Activated CD8-positive, alpha-beta memory T cell treated with anti-CD3 and anti-CD28 coated beads for 48 hours (primary cell): ENCODE data around the gene TMEM170B.

ENCODE experiments used
- DNase-seq, 3 experiments: peaks; one replicate each; pipeline ENCODE4 v3.0.0-alpha.2; 2020; ENCODE audit warnings: low read depth in 2 of 3, low spot score in 2 of 3

TMEM170B gene

DNA sequence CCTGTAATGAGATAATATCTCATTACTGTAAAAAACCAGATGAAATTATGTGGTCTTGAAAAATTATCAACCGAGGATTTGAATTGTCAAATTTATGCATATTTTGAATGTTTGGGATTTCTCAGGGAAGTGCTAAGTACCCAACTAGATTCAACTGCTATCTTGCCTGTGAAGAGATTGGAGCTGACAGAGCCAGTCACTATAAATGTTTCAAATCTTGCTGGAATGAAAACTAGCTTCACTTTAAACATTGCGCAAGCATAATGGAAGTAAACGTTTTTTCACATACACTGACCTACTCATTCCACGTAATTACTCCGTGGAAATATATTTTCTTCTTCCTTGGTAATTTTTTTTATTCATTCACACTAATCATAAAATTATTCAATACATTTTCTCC, 46.7 kb downstream of the TMEM170B start:
- DNase-seq: no peak

DNA sequence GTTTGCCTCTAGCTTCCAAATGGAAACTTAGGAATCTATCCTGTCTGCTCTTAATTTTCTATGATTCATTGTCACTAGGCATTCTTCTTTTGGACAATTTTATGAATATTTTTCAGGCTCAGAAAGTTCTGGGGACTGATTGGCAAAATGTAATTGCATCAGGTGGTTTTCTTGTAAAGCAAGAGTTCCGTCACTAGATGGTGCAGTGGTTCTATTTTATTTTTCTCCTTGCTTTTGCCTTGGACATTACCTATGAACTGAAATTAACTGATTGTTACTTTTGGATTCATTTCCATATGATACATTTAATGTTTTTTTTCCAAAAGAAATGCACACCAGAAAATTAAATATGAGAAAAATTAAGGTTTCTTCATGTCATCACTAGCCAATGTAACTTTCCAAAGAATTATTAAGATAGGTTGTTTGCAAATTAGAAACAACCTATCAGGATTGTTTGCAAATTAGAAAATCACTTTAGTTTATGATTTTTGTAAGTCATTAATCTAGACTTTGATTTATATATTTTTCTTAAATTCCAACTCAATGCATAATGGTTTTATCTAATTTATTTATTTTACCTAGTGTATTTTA, 48.0 kb downstream of the TMEM170B start:
- no peak for DNase-seq

DNA sequence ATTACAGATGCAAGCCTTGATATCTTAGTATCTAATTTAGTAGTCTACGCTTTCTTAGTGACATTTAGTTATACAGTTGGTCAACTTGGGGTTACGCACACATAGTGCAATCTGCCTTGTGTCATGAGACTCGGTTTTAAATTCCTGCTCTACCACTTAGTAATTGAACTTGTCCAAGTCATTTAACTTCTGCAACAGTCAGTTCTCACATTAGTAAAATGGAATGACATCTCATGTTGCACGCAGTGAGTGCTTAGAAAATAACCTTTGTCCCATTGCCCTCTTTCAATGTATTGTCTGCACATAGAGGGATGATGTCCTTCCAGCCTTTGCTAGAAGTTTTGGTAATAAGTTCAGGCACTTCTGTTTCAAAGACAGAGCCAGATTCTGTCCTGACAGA, 48.6 kb downstream of the TMEM170B start:
- DNase-seq: no peak

DNA sequence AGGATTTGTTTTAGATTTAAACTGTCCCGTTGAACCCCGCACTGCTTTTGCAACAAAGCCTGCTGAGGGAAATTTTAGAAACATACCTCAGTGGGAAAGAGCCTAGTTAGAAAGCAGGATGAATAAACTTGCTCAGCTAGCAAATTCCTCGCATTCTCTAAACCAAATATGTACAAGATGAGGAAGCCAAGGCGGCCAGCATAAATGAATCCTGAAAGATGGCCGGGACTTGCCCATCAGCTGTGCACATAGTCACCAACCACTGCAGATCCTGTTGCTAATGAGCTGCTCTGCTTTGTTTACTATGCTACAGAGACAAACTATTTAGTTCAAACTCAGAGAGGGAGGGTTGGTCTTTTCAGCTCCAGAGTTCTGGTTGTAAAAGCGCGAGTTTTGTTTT, 49.0 kb downstream of the TMEM170B start:
- no peak for DNase-seq

- DNase-seq: no peak
Observed at GRCh38 chr6:11589261-11589660, 51.7 kb downstream of the TMEM170B start.

- no peak for DNase-seq
Observed at GRCh38 chr6:11592294-11592906, 54.9 kb downstream of the TMEM170B start.

GRCh38 chr6:11593096-11593495, 55.5 kb downstream of the TMEM170B start:
- DNase-seq: no peak

- DNase-seq: no peak
Observed at GRCh38 chr6:11595903-11596302, 58.4 kb downstream of the TMEM170B start.

GRCh38 chr6:11596640-11597237, 59.2 kb downstream of the TMEM170B start:
- DNase-seq: no peak

- DNase-seq: no peak
Observed at GRCh38 chr6:11598687-11599086, 61.1 kb downstream of the TMEM170B start.

GRCh38 chr6:11600251-11600650, 62.7 kb downstream of the TMEM170B start:
- DNase-seq: no peak

DNA sequence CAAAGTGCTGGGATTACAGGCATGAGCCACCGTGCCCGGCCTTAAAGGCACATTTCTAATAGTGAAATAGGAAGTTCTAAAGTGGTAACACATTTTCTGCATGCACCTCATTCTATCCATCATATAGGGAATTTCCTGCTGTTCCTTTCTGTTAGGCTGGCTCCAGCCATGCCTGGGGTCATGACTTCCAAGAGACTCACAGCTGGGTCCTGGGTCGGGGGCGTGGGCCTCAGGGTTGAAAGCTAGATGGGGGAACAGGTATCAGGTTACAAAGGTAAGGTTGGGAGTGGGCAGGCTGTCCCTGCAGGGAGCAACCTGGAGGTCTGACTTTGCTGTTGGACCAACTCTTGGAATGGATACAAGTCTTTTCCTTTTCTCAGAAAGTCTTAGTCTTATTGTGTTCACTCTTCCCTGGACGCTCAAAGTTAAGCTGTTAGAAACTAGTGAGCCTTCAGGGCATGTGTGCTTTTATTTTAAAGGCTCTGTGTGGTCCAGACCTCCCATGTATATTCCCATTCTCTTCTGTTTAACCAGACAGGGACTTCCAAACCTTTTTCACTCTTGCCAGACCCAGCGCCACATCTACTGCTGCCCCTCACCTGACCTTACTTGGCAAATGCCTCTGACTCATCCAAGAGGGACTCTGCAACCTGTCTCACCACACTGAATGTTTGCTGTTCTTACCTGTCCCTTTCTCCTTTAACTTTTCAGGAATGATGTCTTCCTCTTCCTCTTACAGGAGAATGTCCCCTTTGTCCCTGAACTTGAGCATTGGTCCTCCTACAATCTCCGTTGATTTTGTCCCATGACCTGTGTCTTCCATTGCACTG, 64.4 kb downstream of the TMEM170B start:
- no peak for DNase-seq

GRCh38 chr6:11604215-11604614, 66.7 kb downstream of the TMEM170B start:
- DNase-seq: no peak

DNA sequence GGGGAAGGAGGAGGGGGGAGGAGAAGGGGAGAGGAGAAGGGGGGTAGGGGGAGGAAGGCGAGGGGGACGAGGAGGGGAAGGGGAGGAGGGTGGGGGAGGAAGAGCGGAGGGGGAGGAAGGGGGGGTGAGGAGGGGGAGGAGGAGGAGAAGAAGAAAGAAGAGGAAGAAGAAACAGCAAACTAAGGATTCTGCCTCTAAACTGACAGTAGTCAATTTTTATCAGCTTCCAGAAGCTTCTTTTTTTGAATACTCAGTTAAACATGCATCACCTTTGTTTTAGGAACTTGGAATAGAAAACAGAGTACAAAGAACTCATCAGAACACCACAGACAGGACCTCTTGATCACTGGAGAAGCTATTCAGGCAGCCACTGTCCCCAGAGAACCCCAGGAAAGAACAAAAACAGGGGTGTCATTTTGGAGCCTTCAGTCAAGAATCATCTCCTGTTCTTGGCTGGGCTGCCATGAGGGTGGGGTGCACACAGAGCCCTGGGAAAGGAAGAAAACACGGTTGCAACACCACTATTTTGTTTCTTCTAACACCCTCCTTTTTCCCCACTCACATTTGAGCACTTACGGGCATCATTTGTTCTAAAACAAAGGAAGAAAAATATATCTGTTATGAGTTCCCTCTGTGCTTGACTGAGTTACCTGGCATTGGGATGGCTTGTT, 67.4 kb downstream of the TMEM170B start:
- no peak for DNase-seq

DNA sequence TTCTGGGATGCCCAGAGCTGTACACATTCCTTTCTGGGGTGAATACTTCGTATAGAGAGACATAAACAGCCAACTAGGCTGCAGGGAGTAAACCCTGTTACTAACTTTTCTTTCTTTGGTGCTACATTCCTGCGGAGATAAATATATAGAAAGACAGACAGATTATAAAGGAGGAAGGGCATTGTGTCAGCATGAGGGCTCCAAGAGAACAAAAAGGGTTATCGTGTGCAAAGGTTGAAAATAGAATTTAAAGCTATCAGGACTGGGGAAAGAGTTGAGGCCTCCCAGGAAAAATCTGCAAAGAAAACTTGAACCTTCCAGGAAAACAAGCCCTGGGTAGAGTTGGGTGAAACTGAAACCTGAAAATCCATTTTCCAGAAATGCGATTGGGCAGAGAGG, 68.0 kb downstream of the TMEM170B start:
- no peak for DNase-seq

DNA sequence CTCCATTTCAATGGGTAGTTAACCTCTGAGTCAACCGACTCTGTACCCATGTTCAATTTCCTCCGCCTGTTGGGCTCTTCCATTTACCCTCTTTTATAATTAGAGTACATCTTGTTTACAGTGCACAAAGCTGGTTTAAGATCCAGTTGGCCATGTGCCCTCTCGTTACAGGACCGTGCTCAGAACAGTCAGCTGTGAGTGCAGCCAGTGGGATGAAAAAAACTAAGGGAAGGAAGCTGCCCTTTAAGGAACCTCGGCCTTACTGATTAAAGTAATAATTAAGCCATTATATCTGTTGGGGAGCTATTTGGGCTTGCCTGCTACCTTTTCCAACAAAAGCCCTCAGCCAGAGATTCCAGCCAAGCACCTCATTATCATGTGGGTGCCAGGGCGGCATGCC, 68.8 kb downstream of the TMEM170B start:
- no peak for DNase-seq

DNA sequence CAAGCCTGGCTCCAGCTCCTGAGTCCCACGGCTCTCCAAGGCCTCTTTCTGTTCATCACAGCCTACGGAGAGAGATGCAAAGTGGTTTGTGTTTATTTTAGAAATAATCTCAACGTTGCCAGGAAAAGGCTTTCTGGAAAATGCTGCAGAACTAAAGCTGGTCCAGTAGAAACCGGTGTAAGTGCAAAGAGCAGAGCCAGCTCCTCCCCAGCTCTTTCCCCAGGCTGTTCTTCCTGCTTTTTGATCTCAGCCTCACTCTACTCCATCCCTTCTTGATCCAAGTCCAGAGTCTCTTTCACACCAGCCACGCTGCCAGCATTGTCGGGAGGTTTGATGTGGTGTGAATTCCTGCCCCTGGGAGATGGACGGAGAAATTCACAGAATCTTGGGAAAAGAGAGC, 69.8 kb downstream of the TMEM170B start:
- DNase-seq: no peak

GRCh38 chr6:11608600-11609323, 71.2 kb downstream of the TMEM170B start:
- DNase-seq: no peak

GRCh38 chr6:11609324-11610071, 71.9 kb downstream of the TMEM170B start:
- DNase-seq: no peak

- no peak for DNase-seq
Observed at GRCh38 chr6:11613336-11613735, 75.8 kb downstream of the TMEM170B start.
